K562 (cell line): ENCODE data around the gene PRICKLE2. TPM values are rescaled to one million over a fixed set of nuclear protein-coding genes. Genes with fewer than 3 reads are reported as not detected.

Experiments
- ATAC-seq: fragments of 200-7000 bp; cut with Tn5 transposase; 3 replicates; pipeline ENCODE4 v1.9.1; 2020; ENCODE audit warnings: moderate library complexity
- BruUV-seq: library from RNA; stranded (reverse); fragments of 400-500 nt; replicated peaks from 2 replicates; lab custom pipeline; 2021; lab: Mats Ljungman, UMichigan
- CTCF ChIA-PET: fragments of 300-600 bp; formaldehyde crosslinking; extraction: SDS; loops from one replicate; lab custom pipeline; 2021; ENCODE audit warnings: low intra/inter-chr PET ratio; lab: Yijun Ruan, JAX
- POLR2A ChIA-PET: fragments of 300-600, 350-650 bp; sonication (Branson Sonifier 250); formaldehyde crosslinking; extraction: SDS; loops from one replicate; lab custom pipeline; 2021; ENCODE audit warnings: antibody characterized with exemption, inconsistent platforms; lab: Yijun Ruan, JAX
- DNase-seq, 4 experiments: peaks; one replicate each; pipeline versions ENCODE4 v3.0.0 to v3.0.0-alpha.2; 2011 to 2018; ENCODE audit warnings: low spot score in 3 of 4, mixed read lengths in 3 of 4; ENCODE audit errors: extremely low read depth in 1 of 4
- FAIRE-seq: peaks from 2 replicates; lab custom pipeline; 2011; peaks lifted over from hg19 to GRCh38; lab: Jason Lieb, UNC
- H2AFZ ChIP-seq: 2 replicates; pipeline ENCODE4 v1.6.0; 2011; ENCODE audit warnings: low read depth, low read length, control low read depth, inconsistent platforms
- H3K27ac ChIP-seq: fragments of 200-600 bp; 3 replicates; pipeline ENCODE4 v1.8.0; 2011; ENCODE audit warnings: low read depth, mild to moderate bottlenecking, control low read depth, inconsistent platforms, low read length, moderate library complexity, mixed read lengths; ENCODE audit errors: extremely low read depth
- H3K27me3 ChIP-seq, 2 experiments: fragments of 300-600 bp in 1 of 2; 2 replicates in 1 of 2; 3 replicates in 1 of 2; pipeline versions ENCODE4 v1.6.0 to v1.8.0; 2011; ENCODE audit warnings: inconsistent platforms in 2 of 2, low read length in 2 of 2, mild to moderate bottlenecking in 1 of 2, mixed read lengths in 1 of 2, moderate library complexity in 1 of 2; ENCODE audit not compliant: control insufficient read depth in 2 of 2, insufficient read depth in 2 of 2
- H3K36me3 ChIP-seq: fragments of 300-600 bp; 3 replicates; pipeline ENCODE4 v1.8.0; 2011; ENCODE audit warnings: mild to moderate bottlenecking, low read length, inconsistent platforms; ENCODE audit not compliant: control insufficient read depth, insufficient read depth
- H3K4me1 ChIP-seq, 2 experiments: fragments of 200-600 bp in 1 of 2; replicated peaks in 1 of 2; 2 replicates in 1 of 2; 3 replicates in 1 of 2; pipeline versions ENCODE4 v1.5.1 to v1.8.0; 2011; ENCODE audit warnings: inconsistent platforms in 2 of 2, low read length in 2 of 2, mild to moderate bottlenecking in 1 of 2, mixed read lengths in 1 of 2, moderate library complexity in 1 of 2; ENCODE audit not compliant: control insufficient read depth in 2 of 2, insufficient read depth in 2 of 2
- H3K4me2 ChIP-seq: 2 replicates; pipeline ENCODE4 v1.6.1; 2011; ENCODE audit warnings: low read length, control low read depth, inconsistent platforms, mixed read lengths; ENCODE audit not compliant: insufficient read depth
- H3K4me3 ChIP-seq: fragments of 200-600 bp; sonication (generic), shearing (Covaris generic); 2 replicates; pipeline ENCODE4 v1.5.1; 2016; ENCODE audit warnings: control low read depth, inconsistent platforms
- H3K79me2 ChIP-seq: fragments of 200-600 bp; 3 replicates; pipeline ENCODE4 v1.8.0; 2011; ENCODE audit warnings: low read length, inconsistent platforms; ENCODE audit not compliant: control insufficient read depth, insufficient read depth
- H3K9ac ChIP-seq, 2 experiments: 2 replicates each; pipeline versions ENCODE4 v1.6.0 to v1.6.1; 2011; ENCODE audit warnings: low read depth in 2 of 2, low read length in 2 of 2, control low read depth in 1 of 2, inconsistent platforms in 1 of 2, mild to moderate bottlenecking in 1 of 2, mixed read lengths in 1 of 2; ENCODE audit not compliant: insufficient read depth in 1 of 2
- H3K9me1 ChIP-seq: one replicate; pipeline ENCODE4 v1.6.0; 2011; ENCODE audit warnings: inconsistent platforms, mild to moderate bottlenecking, low read length, moderate library complexity; ENCODE audit not compliant: control insufficient read depth, insufficient read depth
- H3K9me3 ChIP-seq: replicated peaks from 2 replicates; pipeline ENCODE4 v1.5.1; 2011; ENCODE audit warnings: low read depth, low read length, inconsistent platforms; ENCODE audit not compliant: control insufficient read depth, insufficient read depth
- H4K20me1 ChIP-seq: replicated peaks from 2 replicates; pipeline ENCODE4 v1.6.1; 2011; ENCODE audit warnings: low read length, inconsistent platforms, mixed read lengths; ENCODE audit not compliant: control insufficient read depth, insufficient read depth
- KHSRP ChIP-seq: fragments of 450-650 bp; IDR thresholded peaks from 2 replicates; pipeline ENCODE4 v1.6.1; 2017
- ZBTB11 ChIP-seq, 3 experiments: fragments of 200-800 bp in 1 of 3; fragments of 250-450 bp in 1 of 3; fragments of 450-650 bp in 1 of 3; sonication (Bioruptor Pico) in 1 of 3; sonication (Bioruptor generic) in 1 of 3; formaldehyde crosslinking in 1 of 3; IDR thresholded peaks; 2 replicates each; pipeline versions ENCODE4 v1.6.1 to v1.8.0; 2016 to 2022; ENCODE audit warnings: mild to moderate bottlenecking in 2 of 3, missing genetic modification characterization in 2 of 3, missing compliant biosample characterization in 1 of 3, moderate library complexity in 1 of 3
- ZBTB9 ChIP-seq: fragments of 450-650 bp; formaldehyde crosslinking; IDR thresholded peaks from 2 replicates; pipeline ENCODE4 v1.4.0; 2020; ENCODE audit warnings: mild to moderate bottlenecking, moderate library complexity
- WGBS: fragments of 100-300 bp; shearing (Covaris generic); methylation state at CpG from one replicate; pipeline ENCODE4 v1.1.6; 2016; ENCODE audit warnings: low coverage, mixed read lengths; ENCODE audit not compliant: insufficient coverage; ENCODE audit errors: missing lambda C conversion rate; 5-methylcytosine and 5-hydroxymethylcytosine counted together
- in situ Hi-C: fragments of 300-500 bp; cut with MboI; formaldehyde crosslinking; loops from 4 replicates; pipeline ENCODE4 v1.15.0; 2018; ENCODE audit warnings: inconsistent platforms, mixed read lengths
- intact Hi-C: fragments of 100-400 bp; cut with micrococcal nuclease; formaldehyde crosslinking; loops from 2 replicates; pipeline ENCODE4 v1.14.2; 2022
- polyA plus RNA-seq, 8 experiments: library from polyadenylated mRNA; depleted of rRNA in 4 of 8; stranded (reverse) in 5 of 8; unstranded in 3 of 8; fragments of >200 nt; fragmentation: Nextera tagmentation in 2 of 8; fragmentation: Illumina TruSeq in 1 of 8; extraction: Ambion mirVana in 2 of 8; extraction: Trizol in 1 of 8; gene quantifications; 2 replicates each; pipeline versions ENCODE4 v1.2.1 to v1.2.3, GENCODE V29; 2011 to 2014; ENCODE audit warnings: inconsistent platforms in 1 of 8, missing spikeins in 1 of 8
- total RNA-seq, 7 experiments: library from RNA; depleted of rRNA in 6 of 7; stranded (reverse); fragments of >200 nt in 6 of 7; fragmentation: Illumina TruSeq in 2 of 7; extraction: Trizol in 2 of 7; gene quantifications; 2 replicates each; pipeline versions ENCODE4 v1.2.1 to v1.2.3, GENCODE V29; 2011 to 2021; ENCODE audit warnings: low replicate concordance in 1 of 7

Gene PRICKLE2
- total and polyA plus RNA-seq, 9 of the 15 experiments (the other 6 are each of a cell fraction or from before 2014, with no cell fraction given) = 0.07 to 0.09 TPM; not detected in 7

GRCh38 chr3:64081235-64081630 is 144.0 kb downstream of the PRICKLE2 start:
- no peak overlapping the region for H3K4me2 ChIP-seq
- TF ChIP-seq KHSRP (no peak), ZBTB11 (CRISPR knock-in tag; IDR thresholded peaks at IDR 0.05) (peak in 1 of 3 experiments; percentile 70; a peak in 2 of 6 replicates), ZBTB9 (CRISPR knock-in tag) (no peak)
- no peak overlapping the region for H3K9ac ChIP-seq
- no peaks in the 10 kb centered on the region for H3K9me1 ChIP-seq
- H3K9me3 ChIP-seq = no peaks in the 10 kb centered on the region
- 0% methylated on average over 1 of the region's 1 CpG for WGBS
- no peaks in the 10 kb centered on the region for H3K79me2 ChIP-seq
- in situ Hi-C loops (no loop called here), intact Hi-C loops (no loop called here)
- no peaks in the 10 kb centered on the region for H3K4me1 ChIP-seq
- FAIRE-seq (no peak), DNase-seq (no peak), ATAC-seq (no peak)
- ChIA-PET POLR2A (interaction anchor here (0.7 kb wide), 1 partner anchor 169 kb away, joined by 5 read pairs; the partner anchor contains the start of gene SCAANT1), CTCF (no interaction called here)
- H4K20me1 ChIP-seq = no peaks in the 10 kb centered on the region
- H3K36me3 ChIP-seq = no peaks in the 10 kb centered on the region
- H2AFZ ChIP-seq = no peak overlapping the region
- H3K4me3 ChIP-seq = no peak overlapping the region
- no TSS peak for BruUV-seq
- no peaks in the 10 kb centered on the region for H3K27me3 ChIP-seq
- H3K27ac ChIP-seq = no peak overlapping the region
